Uterine smooth muscle cell (primary cell): ENCODE results near the gene RASL10A. TPM values are rescaled to one million over a fixed set of nuclear protein-coding genes. Genes with fewer than 3 reads are reported as not detected.

Experiments used
- total RNA-seq: library from RNA; depleted of rRNA; stranded (reverse); fragments of >200 nt; gene quantifications from 2 replicates; pipeline ENCODE4 v1.2.3, GENCODE V29; 2014

The RASL10A gene, protein sequence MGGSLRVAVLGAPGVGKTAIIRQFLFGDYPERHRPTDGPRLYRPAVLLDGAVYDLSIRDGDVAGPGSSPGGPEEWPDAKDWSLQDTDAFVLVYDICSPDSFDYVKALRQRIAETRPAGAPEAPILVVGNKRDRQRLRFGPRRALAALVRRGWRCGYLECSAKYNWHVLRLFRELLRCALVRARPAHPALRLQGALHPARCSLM
- not detected in 2 replicates for total RNA-seq

DNA sequence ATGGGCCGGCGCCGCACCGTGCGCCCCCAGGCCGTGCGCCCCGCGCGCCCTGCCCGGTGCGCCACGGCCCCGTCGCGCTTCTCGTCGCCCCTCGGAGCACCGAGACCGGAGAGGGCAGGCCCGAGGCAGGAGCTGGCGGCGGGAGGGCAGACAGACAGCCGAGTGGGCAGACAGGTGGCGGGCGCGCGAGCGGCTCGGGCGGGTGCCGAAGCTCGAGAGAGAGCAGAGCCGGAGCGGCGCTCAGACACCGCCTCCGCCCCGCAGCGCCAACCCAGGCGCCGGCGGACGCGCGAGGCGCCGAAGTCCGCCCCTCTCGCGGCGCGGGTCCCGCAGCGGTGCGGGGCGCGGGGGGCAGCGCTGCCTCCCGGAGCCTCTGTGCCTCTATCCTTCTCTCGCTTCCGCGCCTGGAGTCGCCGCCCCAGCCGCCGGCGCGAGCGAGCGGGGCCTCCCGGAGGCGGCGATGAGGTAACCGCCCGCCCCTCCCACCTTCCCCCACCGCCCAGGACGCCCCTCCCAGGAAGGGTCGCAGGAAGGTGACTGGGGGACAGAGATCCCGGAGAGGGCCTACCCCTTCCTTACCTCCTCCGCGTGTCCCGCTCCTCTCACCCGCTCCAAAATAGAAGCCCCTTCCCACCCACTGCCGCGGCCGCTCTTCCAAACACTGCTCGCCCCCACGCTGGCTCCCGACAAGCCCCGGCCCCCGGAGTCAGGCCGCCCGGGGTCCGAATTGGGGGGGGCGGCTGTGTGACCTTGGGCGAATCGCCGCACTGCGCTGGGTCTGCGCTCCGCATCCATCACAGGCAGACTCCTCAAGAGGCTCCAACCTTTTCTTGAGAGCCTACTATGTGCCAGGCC, at the start of gene RASL10A:
TSS of gene RASL10A (minus strand) at position 412 of the 855 bp plus-strand sequence. CDS start 451 bp downstream, outside the sequence.

DNA sequence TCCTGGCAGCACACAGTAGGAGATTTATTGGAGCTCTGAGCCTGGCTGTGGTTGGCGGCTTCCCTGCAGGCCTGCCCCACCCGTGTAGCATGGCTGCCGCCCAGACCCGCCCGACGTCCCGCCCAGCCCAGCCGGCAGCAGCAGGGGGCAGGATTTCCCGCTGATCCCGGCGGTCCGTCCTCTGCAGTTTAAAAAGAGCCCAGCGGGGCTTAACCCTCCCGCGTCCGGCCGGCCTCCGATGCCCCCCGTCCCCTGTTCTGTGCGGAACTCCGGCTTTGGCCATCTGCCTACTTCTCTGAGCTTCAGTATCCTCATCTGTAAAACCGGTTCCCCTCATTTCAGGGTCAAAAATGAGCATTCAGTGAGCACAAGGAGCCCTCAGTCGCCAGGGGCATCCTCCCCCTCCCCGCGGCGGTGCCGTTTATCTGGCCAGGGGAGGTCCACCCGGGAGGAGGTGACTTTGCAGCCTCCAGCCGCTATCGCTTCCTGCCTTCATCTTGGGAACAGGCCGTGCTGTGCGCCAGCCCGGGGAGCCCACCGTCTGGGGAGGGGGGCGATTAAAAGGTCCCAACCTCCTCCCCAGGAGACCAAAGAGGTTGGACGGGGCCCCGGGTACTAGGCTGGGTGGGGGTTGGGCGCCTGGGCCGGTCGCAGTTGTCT, 9.2 kb downstream of the RASL10A start, which contains the start of gene GAS2L1:
TSS of gene GAS2L1 (plus strand) at position 476 of the 660 bp plus-strand sequence. CDS start 1,456 bp downstream, outside the sequence.

DNA sequence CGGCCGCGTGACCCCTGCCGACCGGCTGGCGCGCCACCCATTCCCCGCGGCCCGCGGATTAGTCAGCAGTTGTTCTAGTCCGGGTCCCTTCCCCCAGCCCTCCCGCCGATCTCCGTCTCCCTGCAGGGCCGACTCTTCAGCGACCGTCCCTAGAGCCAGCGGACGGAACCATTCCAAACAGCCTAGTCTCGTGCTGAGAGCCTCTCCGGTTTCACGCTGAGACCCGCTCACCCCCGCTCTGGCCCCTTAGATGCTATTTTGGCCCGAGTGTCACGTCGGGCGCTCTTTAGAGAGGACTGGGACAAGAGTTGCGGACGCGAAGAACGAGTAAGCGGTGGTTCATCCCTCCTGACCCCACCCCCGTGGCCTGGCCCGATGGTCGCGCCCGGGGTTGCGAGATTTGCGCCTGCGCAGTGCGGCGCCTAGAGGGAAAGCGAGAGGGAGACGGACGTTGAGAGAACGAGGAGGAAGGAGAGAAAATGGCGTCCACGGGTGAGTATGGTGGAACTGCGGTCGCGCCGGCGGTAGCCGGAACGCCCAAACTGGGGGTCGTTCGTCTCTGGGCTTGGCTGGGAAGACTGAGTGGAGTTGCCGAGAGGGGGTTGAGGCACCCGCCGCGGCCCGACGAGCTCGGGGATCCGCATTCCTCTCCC, 47.5 kb downstream of the RASL10A start, which contains the start of the genes EWSR1 and RHBDD3:
TSS of gene EWSR1 (plus strand) at position 411 of the 653 bp plus-strand sequence. CDS start at position 480, 69 bp downstream.
TSS of gene RHBDD3 (minus strand) at position 124 of the 653 bp plus-strand sequence. CDS start 2,355 bp downstream, outside the sequence.

Other genes starting within 250 kb of the RASL10A start
- gene KREMEN1, start 242.7 kb downstream of the RASL10A start, total RNA-seq = 3.1 and 6.6 TPM in 2 replicates
- not detected in 2 replicates for gene EMID1, start 109.8 kb downstream of the RASL10A start, total RNA-seq
- 16.5 and 21.4 TPM in 2 replicates for gene RHBDD3, start 47.7 kb downstream of the RASL10A start, total RNA-seq
- gene EWSR1, start 47.4 kb downstream of the RASL10A start, total RNA-seq = 144 and 219 TPM in 2 replicates
- 8.7 and 12.6 TPM in 2 replicates for gene GAS2L1, start 9.0 kb downstream of the RASL10A start, total RNA-seq
- 59.5 and 69.8 TPM in 2 replicates for gene AP1B1, start 72.9 kb upstream of the RASL10A start, total RNA-seq
- gene RFPL1, start 122.9 kb upstream of the RASL10A start, total RNA-seq = not detected in 2 replicates
- 0.37 and 0.44 TPM in 2 replicates for gene NEFH, start 164.5 kb upstream of the RASL10A start, total RNA-seq
- gene THOC5, start 238.1 kb upstream of the RASL10A start, total RNA-seq = 59.5 and 59.7 TPM in 2 replicates